ENCODE data around the gene GABRB2.

GRCh38 chr5:161481922-161482321 is 64.6 kb downstream of the GABRB2 start:
- TF ChIP-seq POLR2A (IDR thresholded peaks at IDR 0.05): no peak
- no peak for TF ChIP-seq CTCF (IDR thresholded peaks at IDR 0.05)

All from heart left ventricle (tissue), 13 donors.